Stimulated activated CD8-positive, alpha-beta memory T cell treated with anti-CD3 and anti-CD28 coated beads, Interleukin-7, amount 100 ng/mL, for 24 hours (primary cell): Measurements from ENCODE around the gene FKTN.

Source experiments
- DNase-seq: peaks from one replicate; pipeline ENCODE4 v3.0.0-alpha.2; 2020; ENCODE audit warnings: low read depth

FKTN gene

GRCh38 chr9:105678781-105679180, 120.8 kb downstream of the FKTN start:
- no peak for DNase-seq

DNA sequence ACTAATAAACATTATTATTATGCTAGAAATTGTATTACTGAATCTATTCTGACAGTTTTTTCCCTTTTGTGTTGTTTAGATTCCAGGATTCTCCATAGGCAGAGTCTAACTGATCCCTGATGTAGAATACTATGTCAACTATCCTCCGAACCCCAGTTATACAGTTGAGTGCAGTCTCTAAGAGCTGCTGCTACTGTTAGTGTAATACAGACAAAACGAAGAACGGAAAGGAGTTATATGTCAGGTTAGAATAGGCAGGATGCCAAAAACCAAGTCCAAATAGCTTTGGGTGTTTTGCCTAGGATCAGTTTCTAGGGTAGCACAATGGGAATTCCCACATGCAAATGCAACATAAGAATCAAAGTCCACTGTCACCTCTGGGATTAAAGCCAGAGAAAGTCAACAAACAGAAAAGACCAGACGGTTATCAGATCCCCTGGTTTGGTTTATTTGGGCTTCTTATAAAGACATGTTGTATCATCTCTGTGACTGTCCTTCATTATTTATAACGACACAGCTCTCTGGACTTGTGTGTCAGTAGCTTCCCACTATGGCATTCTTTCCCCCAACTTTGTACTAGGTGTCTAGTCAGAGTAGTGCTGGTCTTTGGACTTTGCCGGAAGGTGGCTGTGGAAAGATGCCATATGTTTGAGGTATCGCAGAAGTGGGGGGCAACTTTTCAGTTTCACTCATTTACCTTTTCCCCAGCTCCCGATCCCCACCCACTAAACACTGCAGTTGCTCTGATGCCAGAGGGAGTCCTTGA, 121.5 kb downstream of the FKTN start:
- no peak for DNase-seq

- no peak for DNase-seq
Observed at GRCh38 chr9:105681313-105681712, 123.4 kb downstream of the FKTN start.

DNA sequence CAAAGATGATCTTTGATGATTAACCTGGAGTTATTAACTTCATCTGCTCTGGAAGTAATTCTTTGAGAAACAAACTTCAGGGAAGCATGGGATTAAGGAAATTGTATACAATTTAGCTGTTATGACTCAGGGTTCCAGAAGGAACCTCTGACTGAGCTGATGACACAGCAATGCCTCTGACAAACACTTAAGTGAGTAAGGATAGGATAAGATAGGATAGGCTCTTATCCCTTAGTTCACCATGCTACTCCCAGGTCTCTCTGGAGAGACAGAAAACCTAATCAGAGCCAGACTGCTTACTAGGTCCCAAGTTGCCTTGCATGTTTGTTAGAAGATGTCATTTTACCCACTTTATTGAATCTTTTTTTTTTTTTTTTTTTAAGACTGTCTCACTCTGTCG, 123.8 kb downstream of the FKTN start:
- DNase-seq, result no peak

- DNase-seq, result no peak
Observed at GRCh38 chr9:105683688-105684275, 125.9 kb downstream of the FKTN start.

- DNase-seq, result no peak
Observed at GRCh38 chr9:105686936-105687335, 129.0 kb downstream of the FKTN start.
